HL-60 (cell line): ENCODE results near the gene TPX2.

Experiments
- CTCF ChIP-seq: IDR thresholded peaks from one replicate; pipeline ENCODE4 v1.5.1; 2011; ENCODE audit warnings: low read length, control low read depth, inconsistent platforms; ENCODE audit not compliant: insufficient read depth
- POLR2AphosphoS5 ChIP-seq: IDR thresholded peaks from 2 replicates; pipeline ENCODE4 v1.6.1; 2012; ENCODE audit warnings: low read depth

DNA sequence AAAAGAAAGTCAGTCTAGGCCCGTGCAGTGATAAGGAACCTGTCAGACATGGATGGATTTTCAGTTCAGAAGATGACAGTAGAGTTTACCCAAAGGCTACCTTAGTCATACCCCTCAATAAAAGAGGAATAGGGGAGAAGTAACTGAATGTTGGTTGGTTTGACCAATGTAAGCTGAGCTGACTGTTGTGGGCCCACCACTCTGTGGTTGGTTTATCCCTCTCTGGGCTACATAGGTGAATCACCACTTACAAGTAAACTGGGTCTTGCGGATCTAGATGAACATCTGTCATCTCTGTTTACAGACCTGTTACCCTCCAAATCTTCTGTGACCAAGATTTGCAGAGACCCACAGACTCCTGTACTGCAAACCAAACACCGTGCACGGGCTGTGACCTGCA lies 42.9 kb downstream of the TPX2 start:
- TF ChIP-seq CTCF (no peak), POLR2AphosphoS5 (no peak)
